H1 (cell line): ENCODE measurements around the gene TNNT1.

Source experiments
- BRCA1 ChIP-seq: IDR thresholded peaks from 2 replicates; pipeline ENCODE4 v1.6.1; 2012; ENCODE audit warnings: low read depth, low read length, improper control_type of control experiment
- CEBPB ChIP-seq: IDR thresholded peaks from 2 replicates; pipeline ENCODE4 v1.6.1; 2012; ENCODE audit warnings: low read depth, low read length
- CHD2 ChIP-seq: IDR thresholded peaks from 2 replicates; pipeline ENCODE4 v1.6.1; 2012; ENCODE audit warnings: low read length, improper control_type of control experiment
- CTCF ChIP-seq, 3 experiments: IDR thresholded peaks; 1 replicate in 2 of 3; 2 replicates in 1 of 3; pipeline versions ENCODE4 v1.5.1 to v1.6.1; 2011; ENCODE audit warnings: low read length in 3 of 3, mild to moderate bottlenecking in 3 of 3, inconsistent platforms in 2 of 3, low read depth in 1 of 3, moderate library complexity in 1 of 3; ENCODE audit not compliant: insufficient read depth in 1 of 3; ENCODE audit errors: control extremely low read depth in 1 of 3
- EP300 ChIP-seq, 2 experiments: IDR thresholded peaks; 1 replicate in 1 of 2; 2 replicates in 1 of 2; pipeline ENCODE4 v1.6.1; 2011 to 2012; ENCODE audit warnings: low read depth in 2 of 2, low read length in 2 of 2, mild to moderate bottlenecking in 2 of 2, borderline replicate concordance in 1 of 2, inconsistent platforms in 1 of 2, moderate library complexity in 1 of 2
- GTF2F1 ChIP-seq: IDR thresholded peaks from 2 replicates; pipeline ENCODE4 v1.6.1; 2012; ENCODE audit warnings: low read depth, low read length, improper control_type of control experiment, borderline replicate concordance
- JUND ChIP-seq: IDR thresholded peaks from 2 replicates; pipeline ENCODE4 v1.6.1; 2011; ENCODE audit warnings: mild to moderate bottlenecking, improper control_type of control experiment, low read length
- POLR2A ChIP-seq, 2 experiments: IDR thresholded peaks; 1 replicate in 1 of 2; 2 replicates in 1 of 2; pipeline ENCODE4 v1.6.1; 2011; ENCODE audit warnings: low read depth in 2 of 2, low read length in 2 of 2, mild to moderate bottlenecking in 2 of 2; ENCODE audit errors: control extremely low read depth in 1 of 2
- POLR2AphosphoS5 ChIP-seq: IDR thresholded peaks from 2 replicates; pipeline ENCODE4 v1.6.1; 2011; ENCODE audit warnings: low read depth, low read length
- SP2 ChIP-seq: IDR thresholded peaks from 2 replicates; pipeline ENCODE4 v1.6.1; 2012; ENCODE audit warnings: mild to moderate bottlenecking, low read length, inconsistent platforms
- SRF ChIP-seq: IDR thresholded peaks from 2 replicates; pipeline ENCODE4 v1.6.1; 2011; ENCODE audit warnings: mild to moderate bottlenecking, low read depth, low read length, moderate library complexity
- TBP ChIP-seq: IDR thresholded peaks from 2 replicates; pipeline ENCODE4 v1.6.1; 2011; ENCODE audit warnings: low read depth, low read length, improper control_type of control experiment
- USF2 ChIP-seq: IDR thresholded peaks from 2 replicates; pipeline ENCODE4 v1.6.1; 2011; ENCODE audit warnings: low read length, improper control_type of control experiment
- YY1 ChIP-seq: IDR thresholded peaks from 2 replicates; pipeline ENCODE4 v1.6.1; 2011; ENCODE audit warnings: low read depth, mild to moderate bottlenecking, low read length

GRCh38 chr19:55131421-55131820 is 17.6 kb downstream of the TNNT1 start:
- TF ChIP-seq CTCF (IDR thresholded peaks at IDR 0.05; ENCODE audit: control extremely low read depth in 1 of 3, insufficient read depth in 1 of 3, low read depth in 1 of 3, low read length in 3 of 3) (no peak), YY1 (no peak), POLR2AphosphoS5 (no peak), SP2 (no peak), POLR2A (IDR thresholded peaks at IDR 0.05; ENCODE audit: control extremely low read depth in 1 of 2, low read depth in 2 of 2, low read length in 2 of 2) (no peak), USF2 (no peak), EP300 (IDR thresholded peaks at IDR 0.05; ENCODE audit: borderline replicate concordance in 1 of 2, low read depth in 2 of 2, low read length in 2 of 2) (no peak), SRF (no peak), BRCA1 (no peak), TBP (no peak), JUND (no peak), CHD2 (no peak), CEBPB (no peak), GTF2F1 (no peak)
